HG02884 (cell line): ENCODE results near the gene CA11.
"Not testable (repeated sequence)": the region's sequence is repeated elsewhere in the genome, so short reads cannot be mapped to it uniquely, and the experiment has no call there.

ENCODE experiments used
- ATAC-seq: cut with Tn5 transposase; IDR thresholded peaks from one replicate; pipeline ENCODE4 v1.9.1; 2021; ENCODE audit warnings: mild to moderate bottlenecking, moderate library complexity; ENCODE audit not compliant: unreplicated experiment

Gene CA11

GRCh38 chr19:48642862-48643261 lies 3.1 kb downstream of the CA11 start:
- ATAC-seq, result no peak

DNA sequence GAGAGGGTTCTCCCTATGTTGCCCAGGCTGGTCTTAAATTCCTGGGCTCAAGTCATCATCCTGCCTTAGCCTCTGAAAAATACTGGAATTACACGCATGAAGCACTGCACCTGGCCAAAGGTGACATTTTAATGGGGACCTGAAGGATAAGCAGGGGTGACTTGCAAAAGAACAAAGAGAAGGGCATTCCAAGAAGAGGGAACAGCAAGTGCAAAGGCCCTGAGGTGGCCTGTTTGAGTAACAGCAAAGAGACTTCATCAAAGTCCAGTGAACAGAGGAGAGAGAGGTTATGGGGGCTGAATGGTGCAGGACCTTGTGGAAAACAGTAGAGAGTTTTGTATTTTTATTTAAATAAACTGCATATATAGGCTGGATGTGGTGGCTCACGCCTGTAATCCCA lies 4.1 kb downstream of the CA11 start:
- ATAC-seq, result no peak

GRCh38 chr19:48639483-48640375 lies 6.3 kb downstream of the CA11 start:
- no peak for ATAC-seq

GRCh38 chr19:48638831-48639381 lies 7.1 kb downstream of the CA11 start:
- no peak for ATAC-seq

DNA sequence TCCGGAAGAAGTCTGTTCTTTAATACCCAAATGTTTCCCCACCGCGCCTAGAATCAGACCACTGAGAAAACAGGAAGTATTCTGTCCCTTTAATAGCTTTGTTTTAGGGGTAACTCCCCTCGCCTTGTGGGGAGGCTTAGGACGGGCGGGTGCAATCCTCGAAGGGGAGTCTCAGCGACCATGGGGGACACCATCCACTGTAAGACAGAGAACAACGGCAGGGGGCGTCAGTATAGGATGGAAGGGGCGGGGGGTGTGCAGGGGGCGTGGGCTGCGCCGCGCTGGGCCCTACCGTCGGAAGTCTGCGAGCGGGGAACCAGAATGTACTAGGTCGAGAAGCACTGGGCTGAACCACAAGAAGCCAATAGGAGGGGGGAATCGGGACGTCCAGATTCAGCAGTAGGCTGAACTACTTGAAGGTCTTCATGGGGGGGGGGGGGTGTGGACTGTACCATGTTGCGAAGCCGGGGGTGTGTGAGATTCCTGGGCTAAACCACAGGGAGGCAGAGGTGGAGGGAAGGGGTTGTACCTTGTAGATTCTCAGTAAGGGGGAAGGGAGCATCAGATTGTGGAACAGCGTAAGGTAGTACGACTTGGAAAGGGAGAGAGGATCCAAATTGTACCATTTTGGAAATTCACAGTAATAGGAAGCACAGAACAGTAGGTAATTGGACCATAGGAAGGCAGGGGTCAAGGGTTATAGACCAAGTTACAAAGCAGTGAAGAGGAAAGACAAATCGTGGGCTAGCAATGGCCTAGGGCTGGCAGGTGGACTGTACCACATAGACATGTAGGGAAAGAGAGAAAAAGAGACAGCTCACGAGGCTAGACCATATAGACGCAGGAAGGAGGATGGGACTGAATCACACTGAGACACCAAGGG lies 7.8 kb downstream of the CA11 start:
- peak; percentile 23 for ATAC-seq

DNA sequence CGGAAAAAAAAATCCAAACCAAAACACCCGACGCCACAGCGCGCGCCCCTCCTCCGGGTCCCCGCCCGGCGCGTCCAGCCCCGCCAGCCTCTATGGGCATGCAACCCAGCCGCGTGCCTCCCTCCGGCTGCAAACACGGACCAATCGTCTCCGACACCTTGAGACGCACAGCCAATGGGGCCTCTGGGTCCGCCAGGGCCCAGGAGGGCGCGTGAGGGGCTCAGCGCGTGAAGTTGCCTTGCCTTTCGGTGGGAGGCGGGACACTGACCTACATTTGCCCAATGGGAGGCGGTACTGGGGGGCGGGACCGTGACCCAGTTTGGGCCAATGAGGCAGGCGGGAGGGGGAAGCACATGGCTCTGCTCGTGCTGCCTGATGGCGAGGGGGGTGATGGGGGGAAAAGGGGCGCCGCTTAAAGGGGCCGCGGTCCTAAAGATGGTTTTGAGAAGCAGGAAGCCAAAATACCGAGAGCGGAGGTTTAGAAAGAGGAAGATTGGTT lies 8.5 kb downstream of the CA11 start:
- ATAC-seq, result peak; percentile 58

- no peak for ATAC-seq
Measured at GRCh38 chr19:48636859-48637448, 9.0 kb downstream of the CA11 start, which contains the start of gene DBP. Gene DBP, minus strand, starts transcription at chr19:48637379. Its CDS starts 385 bp downstream, at chr19:48636994.

DNA sequence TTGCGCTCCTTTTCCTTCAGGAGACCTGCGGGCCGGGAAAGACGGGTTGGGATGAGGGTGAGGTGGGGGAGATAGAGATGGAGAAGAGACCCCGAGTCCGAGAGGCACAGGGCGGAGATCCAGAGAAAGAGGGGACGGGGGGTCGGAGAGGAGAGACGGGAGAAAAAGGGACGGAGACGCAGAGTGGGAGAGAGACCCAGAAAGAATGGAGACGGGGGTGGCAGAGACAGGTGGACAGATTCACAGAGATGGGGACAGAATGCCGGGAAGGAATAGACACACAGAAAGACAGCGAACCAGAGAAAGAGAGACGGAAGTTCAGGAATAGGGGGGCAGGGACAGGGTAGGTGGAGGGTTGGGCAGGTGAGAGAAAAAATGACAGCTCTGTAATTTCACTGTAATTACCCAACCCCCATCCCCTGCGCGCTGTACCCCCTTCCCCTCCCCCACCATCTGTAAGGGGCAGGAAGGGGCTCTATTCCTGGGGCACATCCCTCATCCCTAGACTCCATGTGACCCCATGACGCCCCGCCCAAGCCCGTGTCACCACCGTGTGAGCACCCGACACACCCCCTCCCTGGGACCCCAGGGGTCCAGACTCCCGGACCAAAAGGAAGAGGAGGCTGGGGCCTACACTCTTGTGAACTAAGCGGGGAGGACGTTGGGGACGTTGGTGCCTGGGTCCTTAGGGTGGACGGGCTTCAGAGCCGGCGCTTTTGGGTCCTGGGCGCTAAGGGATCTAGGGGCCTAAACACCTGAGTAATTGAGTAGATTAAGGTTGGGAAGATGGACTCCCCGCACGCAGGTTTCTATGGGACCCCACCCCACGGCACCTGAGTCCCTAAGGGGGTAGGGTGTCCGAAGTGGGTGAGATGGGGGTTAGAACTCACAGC lies 9.8 kb downstream of the CA11 start:
- no peak for ATAC-seq

- ATAC-seq, result no peak
Measured at GRCh38 chr19:48635263-48635965, 10.6 kb downstream of the CA11 start.

GRCh38 chr19:48634424-48635262 lies 11.3 kb downstream of the CA11 start:
- ATAC-seq, result no peak

- ATAC-seq, result no peak
Measured at GRCh38 chr19:48634036-48634342, 12.0 kb downstream of the CA11 start.

GRCh38 chr19:48633148-48634035 lies 12.6 kb downstream of the CA11 start:
- ATAC-seq, result no peak

- ATAC-seq, result no peak
Measured at GRCh38 chr19:48632692-48633147, 13.3 kb downstream of the CA11 start.

- not testable (repeated sequence) for ATAC-seq
Measured at GRCh38 chr19:48632286-48632685, 13.7 kb downstream of the CA11 start.

- no peak for ATAC-seq
Measured at GRCh38 chr19:48631225-48631624, 14.8 kb downstream of the CA11 start.

- ATAC-seq, result no peak
Measured at GRCh38 chr19:48630296-48631063, 15.5 kb downstream of the CA11 start.
